ENCODE results near the gene CHODL. TPM values are rescaled to one million over a fixed set of nuclear protein-coding genes. Genes with fewer than 3 reads are reported as not detected.

The CHODL gene, protein sequence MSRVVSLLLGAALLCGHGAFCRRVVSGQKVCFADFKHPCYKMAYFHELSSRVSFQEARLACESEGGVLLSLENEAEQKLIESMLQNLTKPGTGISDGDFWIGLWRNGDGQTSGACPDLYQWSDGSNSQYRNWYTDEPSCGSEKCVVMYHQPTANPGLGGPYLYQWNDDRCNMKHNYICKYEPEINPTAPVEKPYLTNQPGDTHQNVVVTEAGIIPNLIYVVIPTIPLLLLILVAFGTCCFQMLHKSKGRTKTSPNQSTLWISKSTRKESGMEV
- total RNA-seq (2022; extraction: Qiagen RNA extraction; ENCODE audit: low read depth): not detected in 5 replicates

DNA sequence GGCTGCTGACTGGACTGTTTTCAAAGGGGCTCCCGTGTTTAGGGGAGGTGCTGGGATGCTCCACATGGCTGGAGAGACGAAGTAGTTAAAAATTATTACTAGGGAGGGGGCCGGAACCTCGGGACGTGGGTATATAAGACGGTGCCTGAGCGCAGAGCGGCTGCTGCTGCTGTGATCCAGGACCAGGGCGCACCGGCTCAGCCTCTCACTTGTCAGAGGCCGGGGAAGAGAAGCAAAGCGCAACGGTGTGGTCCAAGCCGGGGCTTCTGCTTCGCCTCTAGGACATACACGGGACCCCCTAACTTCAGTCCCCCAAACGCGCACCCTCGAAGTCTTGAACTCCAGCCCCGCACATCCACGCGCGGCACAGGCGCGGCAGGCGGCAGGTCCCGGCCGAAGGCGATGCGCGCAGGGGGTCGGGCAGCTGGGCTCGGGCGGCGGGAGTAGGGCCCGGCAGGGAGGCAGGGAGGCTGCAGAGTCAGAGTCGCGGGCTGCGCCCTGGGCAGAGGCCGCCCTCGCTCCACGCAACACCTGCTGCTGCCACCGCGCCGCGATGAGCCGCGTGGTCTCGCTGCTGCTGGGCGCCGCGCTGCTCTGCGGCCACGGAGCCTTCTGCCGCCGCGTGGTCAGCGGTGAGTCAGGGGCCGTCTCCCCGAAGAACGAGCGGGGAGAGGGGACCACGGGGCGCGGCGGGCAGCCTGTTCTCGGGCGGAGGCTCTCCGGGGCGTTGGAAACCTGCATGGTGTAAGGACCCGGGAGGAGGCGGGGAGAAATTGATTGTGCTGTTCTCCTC is at the start of gene CHODL:
TSS of gene CHODL (plus strand) at position 163 of the 793 bp plus-strand sequence. CDS start at position 554, 391 bp downstream.

Other genes starting within 250 kb of the CHODL start
- not detected in 5 replicates for gene TMPRSS15, start 159.0 kb downstream of the CHODL start, total RNA-seq (2022; extraction: Qiagen RNA extraction; ENCODE audit: low read depth)